ENCODE data around the gene IL10RB.

The IL10RB gene

GRCh38 chr21:33229784-33230544 is 36.2 kb upstream of the IL10RB start, which contains the start of gene IFNAR2:
IFNAR2 (plus strand) TSS chr21:33229938; CDS start chr21:33241923, 11,985 bp downstream.
- TF ChIP-seq CTCF (IDR thresholded peaks at IDR 0.05; ENCODE audit: control insufficient read depth, extremely low read depth, insufficient read depth), result no peak
- peak within 1 kb of the TSS; percentile 85 for H3K4me3 ChIP-seq (ENCODE audit: low read depth, low read length)
- DNase-seq (ENCODE audit: low read depth), result no peak

GRCh38 chr21:33230545-33231324 is 35.4 kb upstream of the IL10RB start:
- DNase-seq (ENCODE audit: low read depth), result no peak
- no peak for TF ChIP-seq CTCF (IDR thresholded peaks at IDR 0.05; ENCODE audit: control insufficient read depth, extremely low read depth, insufficient read depth)
- peak overlapping the region; percentile 85 for H3K4me3 ChIP-seq (ENCODE audit: low read depth, low read length)

- no peak overlapping the region for H3K4me3 ChIP-seq (ENCODE audit: low read depth, low read length)
- no peak for TF ChIP-seq CTCF (IDR thresholded peaks at IDR 0.05; ENCODE audit: control insufficient read depth, extremely low read depth, insufficient read depth)
- no peak for DNase-seq (ENCODE audit: low read depth)
Measured at GRCh38 chr21:33231526-33231925, 34.6 kb upstream of the IL10RB start.

- no peak for DNase-seq (ENCODE audit: low read depth)
- H3K4me3 ChIP-seq (ENCODE audit: low read depth, low read length), result no peak overlapping the region
- TF ChIP-seq CTCF (IDR thresholded peaks at IDR 0.05; ENCODE audit: control insufficient read depth, extremely low read depth, insufficient read depth), result no peak
Measured at GRCh38 chr21:33232291-33233034, 33.7 kb upstream of the IL10RB start.

GRCh38 chr21:33234635-33235520 is 31.3 kb upstream of the IL10RB start:
- DNase-seq (ENCODE audit: low read depth), result no peak
- H3K4me3 ChIP-seq (ENCODE audit: low read depth, low read length), result no peak overlapping the region
- no peak for TF ChIP-seq CTCF (IDR thresholded peaks at IDR 0.05; ENCODE audit: control insufficient read depth, extremely low read depth, insufficient read depth)
